ENCODE data around the gene ACVR2A.

GRCh38 chr2:147854557-147855134, 9.8 kb downstream of the ACVR2A start:
- TF ChIP-seq TAF1 (IDR thresholded peaks at IDR 0.05; ENCODE audit: borderline replicate concordance, insufficient read depth, low read length) (no peak), REST (IDR thresholded peaks at IDR 0.05; ENCODE audit: insufficient read depth in 1 of 2, low read depth in 2 of 2, low read length in 2 of 2) (no peak), POLR2AphosphoS5 (IDR thresholded peaks at IDR 0.05; ENCODE audit: low read depth, low read length) (no peak)

Data from PFSK-1 (cell line).